K562 (cell line): ENCODE data around the gene ZNF460. TPM values are rescaled to one million over a fixed set of nuclear protein-coding genes. Genes with fewer than 3 reads are reported as not detected.

Source experiments
- BRD9 ChIP-seq: fragments of 450-650 bp; IDR thresholded peaks from 2 replicates; pipeline ENCODE4 v1.6.1; 2018; ENCODE audit warnings: low read depth; ENCODE audit not compliant: partially characterized antibody
- CBFA2T3 ChIP-seq: fragments of 450-650 bp; IDR thresholded peaks from 2 replicates; pipeline ENCODE4 v1.6.1; 2017
- COPS2 ChIP-seq: fragments of 450-650 bp; conservative IDR thresholded peaks from 2 replicates; pipeline ENCODE4 v1.6.1; 2016; ENCODE audit warnings: mild to moderate bottlenecking, moderate library complexity
- ETV6 ChIP-seq, 3 experiments: fragments of 150-350 bp in 1 of 3; sonication (generic) in 1 of 3; formaldehyde crosslinking in 1 of 3; IDR thresholded peaks; 2 replicates each; pipeline versions ENCODE4 v1.6.1 to v1.8.0; 2014 to 2022; ENCODE audit warnings: borderline replicate concordance in 2 of 3, low read depth in 2 of 3, antibody characterized with exemption in 1 of 3, low read length in 1 of 3, mild to moderate bottlenecking in 1 of 3, missing genetic modification reagents in 1 of 3
- GATA2 ChIP-seq: sonication (generic); formaldehyde crosslinking; IDR thresholded peaks from 2 replicates; pipeline ENCODE4 v1.4.0; 2020; ENCODE audit warnings: mild to moderate bottlenecking, missing genetic modification reagents
- HDAC8 ChIP-seq: fragments of 450-650 bp; IDR thresholded peaks from 2 replicates; pipeline ENCODE4 v1.6.1; 2016; ENCODE audit warnings: mild to moderate bottlenecking, missing genetic modification characterization, moderate library complexity, missing compliant biosample characterization
- MTA1 ChIP-seq: fragments of 450-650 bp; IDR thresholded peaks from 2 replicates; pipeline ENCODE4 v1.6.1; 2017; ENCODE audit warnings: borderline replicate concordance
- SLC30A9 ChIP-seq: fragments of 250-450 bp; sonication (Bioruptor Pico); IDR thresholded peaks from 2 replicates; pipeline ENCODE4 v1.8.0; 2022; ENCODE audit warnings: mild to moderate bottlenecking, moderate library complexity
- ZBED1 ChIP-seq: IDR thresholded peaks from 2 replicates; pipeline ENCODE4 v1.6.1; 2014
- ZNF561 ChIP-seq: fragments of 450-650 bp; formaldehyde crosslinking; conservative IDR thresholded peaks from 2 replicates; pipeline ENCODE4 v1.4.0; 2020; ENCODE audit warnings: mild to moderate bottlenecking, moderate library complexity
- ZNF609 ChIP-seq: sonication (generic); formaldehyde crosslinking; IDR thresholded peaks from 2 replicates; pipeline ENCODE4 v1.8.1; 2023; ENCODE audit warnings: missing genetic modification reagents, mild to moderate bottlenecking, borderline replicate concordance
- polyA plus RNA-seq, 8 experiments: library from polyadenylated mRNA; depleted of rRNA in 4 of 8; stranded (reverse) in 5 of 8; unstranded in 3 of 8; fragments of >200 nt; fragmentation: Nextera tagmentation in 2 of 8; fragmentation: Illumina TruSeq in 1 of 8; extraction: Ambion mirVana in 2 of 8; extraction: Trizol in 1 of 8; gene quantifications; 2 replicates each; pipeline versions ENCODE4 v1.2.1 to v1.2.3, GENCODE V29; 2011 to 2014; ENCODE audit warnings: inconsistent platforms in 1 of 8, missing spikeins in 1 of 8
- total RNA-seq, 7 experiments: library from RNA; depleted of rRNA in 6 of 7; stranded (reverse); fragments of >200 nt in 6 of 7; fragmentation: Illumina TruSeq in 2 of 7; extraction: Trizol in 2 of 7; gene quantifications; 2 replicates each; pipeline versions ENCODE4 v1.2.1 to v1.2.3, GENCODE V29; 2011 to 2021; ENCODE audit warnings: low replicate concordance in 1 of 7
- TF ChIP-seq, protein P1 (sequence below): sonication (generic); formaldehyde crosslinking; IDR thresholded peaks from 2 replicates; pipeline ENCODE4 v1.8.0; 2023; ENCODE audit warnings: mild to moderate bottlenecking, missing genetic modification reagents
- TF ChIP-seq, protein P2 (sequence below): fragments of 200-400 bp; formaldehyde crosslinking; IDR thresholded peaks from 2 replicates; pipeline ENCODE4 v1.6.1; 2017; ENCODE audit warnings: mild to moderate bottlenecking, low read depth, low read length, moderate library complexity
- TF ChIP-seq, protein P3 (sequence below): sonication (generic); formaldehyde crosslinking; IDR thresholded peaks from 2 replicates; pipeline ENCODE4 v1.8.0; 2022; ENCODE audit warnings: mild to moderate bottlenecking, missing genetic modification reagents

Gene ZNF460
- total and polyA plus RNA-seq, 9 of the 15 experiments (the other 6 are each of a cell fraction or from before 2014, with no cell fraction given) = 0.45 to 36.2 (median 16.6) TPM

- TF ChIP-seq, protein P1, sequence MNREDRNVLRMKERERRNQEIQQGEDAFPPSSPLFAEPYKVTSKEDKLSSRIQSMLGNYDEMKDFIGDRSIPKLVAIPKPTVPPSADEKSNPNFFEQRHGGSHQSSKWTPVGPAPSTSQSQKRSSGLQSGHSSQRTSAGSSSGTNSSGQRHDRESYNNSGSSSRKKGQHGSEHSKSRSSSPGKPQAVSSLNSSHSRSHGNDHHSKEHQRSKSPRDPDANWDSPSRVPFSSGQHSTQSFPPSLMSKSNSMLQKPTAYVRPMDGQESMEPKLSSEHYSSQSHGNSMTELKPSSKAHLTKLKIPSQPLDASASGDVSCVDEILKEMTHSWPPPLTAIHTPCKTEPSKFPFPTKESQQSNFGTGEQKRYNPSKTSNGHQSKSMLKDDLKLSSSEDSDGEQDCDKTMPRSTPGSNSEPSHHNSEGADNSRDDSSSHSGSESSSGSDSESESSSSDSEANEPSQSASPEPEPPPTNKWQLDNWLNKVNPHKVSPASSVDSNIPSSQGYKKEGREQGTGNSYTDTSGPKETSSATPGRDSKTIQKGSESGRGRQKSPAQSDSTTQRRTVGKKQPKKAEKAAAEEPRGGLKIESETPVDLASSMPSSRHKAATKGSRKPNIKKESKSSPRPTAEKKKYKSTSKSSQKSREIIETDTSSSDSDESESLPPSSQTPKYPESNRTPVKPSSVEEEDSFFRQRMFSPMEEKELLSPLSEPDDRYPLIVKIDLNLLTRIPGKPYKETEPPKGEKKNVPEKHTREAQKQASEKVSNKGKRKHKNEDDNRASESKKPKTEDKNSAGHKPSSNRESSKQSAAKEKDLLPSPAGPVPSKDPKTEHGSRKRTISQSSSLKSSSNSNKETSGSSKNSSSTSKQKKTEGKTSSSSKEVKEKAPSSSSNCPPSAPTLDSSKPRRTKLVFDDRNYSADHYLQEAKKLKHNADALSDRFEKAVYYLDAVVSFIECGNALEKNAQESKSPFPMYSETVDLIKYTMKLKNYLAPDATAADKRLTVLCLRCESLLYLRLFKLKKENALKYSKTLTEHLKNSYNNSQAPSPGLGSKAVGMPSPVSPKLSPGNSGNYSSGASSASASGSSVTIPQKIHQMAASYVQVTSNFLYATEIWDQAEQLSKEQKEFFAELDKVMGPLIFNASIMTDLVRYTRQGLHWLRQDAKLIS (CRISPR knock-in tag) = no peak
- TF ChIP-seq HDAC8 (tag) = no peak
- peak; percentile 74; the same call in 1 of the 2 replicates for TF ChIP-seq MTA1
- TF ChIP-seq ZNF609 (CRISPR knock-in tag) = no peak
- TF ChIP-seq ZNF561 (CRISPR knock-in tag) = no peak
- no peak for TF ChIP-seq BRD9
- no peak for TF ChIP-seq COPS2
- TF ChIP-seq ZBED1 = no peak
- TF ChIP-seq, protein P2, sequence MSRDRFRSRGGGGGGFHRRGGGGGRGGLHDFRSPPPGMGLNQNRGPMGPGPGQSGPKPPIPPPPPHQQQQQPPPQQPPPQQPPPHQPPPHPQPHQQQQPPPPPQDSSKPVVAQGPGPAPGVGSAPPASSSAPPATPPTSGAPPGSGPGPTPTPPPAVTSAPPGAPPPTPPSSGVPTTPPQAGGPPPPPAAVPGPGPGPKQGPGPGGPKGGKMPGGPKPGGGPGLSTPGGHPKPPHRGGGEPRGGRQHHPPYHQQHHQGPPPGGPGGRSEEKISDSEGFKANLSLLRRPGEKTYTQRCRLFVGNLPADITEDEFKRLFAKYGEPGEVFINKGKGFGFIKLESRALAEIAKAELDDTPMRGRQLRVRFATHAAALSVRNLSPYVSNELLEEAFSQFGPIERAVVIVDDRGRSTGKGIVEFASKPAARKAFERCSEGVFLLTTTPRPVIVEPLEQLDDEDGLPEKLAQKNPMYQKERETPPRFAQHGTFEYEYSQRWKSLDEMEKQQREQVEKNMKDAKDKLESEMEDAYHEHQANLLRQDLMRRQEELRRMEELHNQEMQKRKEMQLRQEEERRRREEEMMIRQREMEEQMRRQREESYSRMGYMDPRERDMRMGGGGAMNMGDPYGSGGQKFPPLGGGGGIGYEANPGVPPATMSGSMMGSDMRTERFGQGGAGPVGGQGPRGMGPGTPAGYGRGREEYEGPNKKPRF = no peak
- TF ChIP-seq SLC30A9 (CRISPR knock-in tag) = no peak
- TF ChIP-seq, protein P3, sequence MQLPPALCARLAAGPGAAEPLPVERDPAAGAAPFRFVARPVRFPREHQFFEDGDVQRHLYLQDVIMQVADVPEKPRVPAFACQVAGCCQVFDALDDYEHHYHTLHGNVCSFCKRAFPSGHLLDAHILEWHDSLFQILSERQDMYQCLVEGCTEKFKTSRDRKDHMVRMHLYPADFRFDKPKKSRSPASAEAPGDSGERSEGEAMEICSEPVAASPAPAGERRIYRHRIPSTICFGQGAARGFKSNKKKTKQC (CRISPR knock-in tag) = peak; percentile 20; the same call in 1 of the 2 replicates
- no peak for TF ChIP-seq GATA2 (CRISPR knock-in tag)
- no peak for TF ChIP-seq ETV6 (IDR thresholded peaks at IDR 0.05; ENCODE audit: borderline replicate concordance in 1 of 2, low read depth in 2 of 2, low read length in 1 of 2)
- TF ChIP-seq ETV6 (CRISPR knock-in tag; IDR thresholded peaks at IDR 0.05; ENCODE audit: borderline replicate concordance) = no peak
- no peak for TF ChIP-seq CBFA2T3
These were observed 40.1 kb downstream of the ZNF460 start, which contains the start of gene ZNF543 (continued) for GRCh38 chr19:57320180-57321084.
